ENCODE results near the gene ARHGAP1.

DNA sequence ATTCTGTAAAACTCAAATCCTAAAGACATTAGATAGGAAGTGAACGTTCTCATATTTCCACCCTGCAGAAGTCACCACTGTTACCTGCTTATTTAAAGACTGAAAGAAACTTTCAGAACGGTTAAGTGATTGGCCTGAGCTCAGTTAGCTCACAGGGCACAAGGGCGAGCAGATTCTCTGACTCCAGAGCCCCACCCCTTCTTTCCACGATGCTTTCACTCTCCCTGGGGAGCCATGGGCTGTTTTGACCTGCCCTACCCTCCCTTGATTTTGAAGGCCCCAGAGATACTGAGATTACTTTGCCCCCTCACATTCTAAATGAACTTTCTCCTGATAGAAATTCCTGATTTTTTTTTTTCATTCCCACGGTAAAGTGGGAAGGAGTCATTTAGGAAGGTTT lies 33.9 kb downstream of the ARHGAP1 start:
- TF ChIP-seq, protein P1, sequence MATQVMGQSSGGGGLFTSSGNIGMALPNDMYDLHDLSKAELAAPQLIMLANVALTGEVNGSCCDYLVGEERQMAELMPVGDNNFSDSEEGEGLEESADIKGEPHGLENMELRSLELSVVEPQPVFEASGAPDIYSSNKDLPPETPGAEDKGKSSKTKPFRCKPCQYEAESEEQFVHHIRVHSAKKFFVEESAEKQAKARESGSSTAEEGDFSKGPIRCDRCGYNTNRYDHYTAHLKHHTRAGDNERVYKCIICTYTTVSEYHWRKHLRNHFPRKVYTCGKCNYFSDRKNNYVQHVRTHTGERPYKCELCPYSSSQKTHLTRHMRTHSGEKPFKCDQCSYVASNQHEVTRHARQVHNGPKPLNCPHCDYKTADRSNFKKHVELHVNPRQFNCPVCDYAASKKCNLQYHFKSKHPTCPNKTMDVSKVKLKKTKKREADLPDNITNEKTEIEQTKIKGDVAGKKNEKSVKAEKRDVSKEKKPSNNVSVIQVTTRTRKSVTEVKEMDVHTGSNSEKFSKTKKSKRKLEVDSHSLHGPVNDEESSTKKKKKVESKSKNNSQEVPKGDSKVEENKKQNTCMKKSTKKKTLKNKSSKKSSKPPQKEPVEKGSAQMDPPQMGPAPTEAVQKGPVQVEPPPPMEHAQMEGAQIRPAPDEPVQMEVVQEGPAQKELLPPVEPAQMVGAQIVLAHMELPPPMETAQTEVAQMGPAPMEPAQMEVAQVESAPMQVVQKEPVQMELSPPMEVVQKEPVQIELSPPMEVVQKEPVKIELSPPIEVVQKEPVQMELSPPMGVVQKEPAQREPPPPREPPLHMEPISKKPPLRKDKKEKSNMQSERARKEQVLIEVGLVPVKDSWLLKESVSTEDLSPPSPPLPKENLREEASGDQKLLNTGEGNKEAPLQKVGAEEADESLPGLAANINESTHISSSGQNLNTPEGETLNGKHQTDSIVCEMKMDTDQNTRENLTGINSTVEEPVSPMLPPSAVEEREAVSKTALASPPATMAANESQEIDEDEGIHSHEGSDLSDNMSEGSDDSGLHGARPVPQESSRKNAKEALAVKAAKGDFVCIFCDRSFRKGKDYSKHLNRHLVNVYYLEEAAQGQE (IDR thresholded peaks at IDR 0.05; ENCODE audit: low read depth): no peak
- TF ChIP-seq EGR1 (IDR thresholded peaks at IDR 0.05) (no peak), CEBPB (IDR thresholded peaks at IDR 0.05) (no peak), NFIC (IDR thresholded peaks at IDR 0.05) (no peak), FOXM1 (IDR thresholded peaks at IDR 0.05; ENCODE audit: borderline replicate concordance, low read depth) (no peak), EP300 (IDR thresholded peaks at IDR 0.05; ENCODE audit: borderline replicate concordance) (no peak), RAD21 (IDR thresholded peaks at IDR 0.05; ENCODE audit: low read depth) (no peak)
- TF ChIP-seq, protein P2, sequence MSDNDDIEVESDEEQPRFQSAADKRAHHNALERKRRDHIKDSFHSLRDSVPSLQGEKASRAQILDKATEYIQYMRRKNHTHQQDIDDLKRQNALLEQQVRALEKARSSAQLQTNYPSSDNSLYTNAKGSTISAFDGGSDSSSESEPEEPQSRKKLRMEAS (IDR thresholded peaks at IDR 0.05): no peak
